ENCODE results near the gene MIEN1. TPM values are rescaled to one million over a fixed set of nuclear protein-coding genes. Genes with fewer than 3 reads are reported as not detected.

MIEN1 gene
- total and polyA plus RNA-seq, 2 of the 13 experiments (the other 11 are each of a cell fraction or from before 2014, with no cell fraction given) = 40.6 to 56.6 TPM

DNA sequence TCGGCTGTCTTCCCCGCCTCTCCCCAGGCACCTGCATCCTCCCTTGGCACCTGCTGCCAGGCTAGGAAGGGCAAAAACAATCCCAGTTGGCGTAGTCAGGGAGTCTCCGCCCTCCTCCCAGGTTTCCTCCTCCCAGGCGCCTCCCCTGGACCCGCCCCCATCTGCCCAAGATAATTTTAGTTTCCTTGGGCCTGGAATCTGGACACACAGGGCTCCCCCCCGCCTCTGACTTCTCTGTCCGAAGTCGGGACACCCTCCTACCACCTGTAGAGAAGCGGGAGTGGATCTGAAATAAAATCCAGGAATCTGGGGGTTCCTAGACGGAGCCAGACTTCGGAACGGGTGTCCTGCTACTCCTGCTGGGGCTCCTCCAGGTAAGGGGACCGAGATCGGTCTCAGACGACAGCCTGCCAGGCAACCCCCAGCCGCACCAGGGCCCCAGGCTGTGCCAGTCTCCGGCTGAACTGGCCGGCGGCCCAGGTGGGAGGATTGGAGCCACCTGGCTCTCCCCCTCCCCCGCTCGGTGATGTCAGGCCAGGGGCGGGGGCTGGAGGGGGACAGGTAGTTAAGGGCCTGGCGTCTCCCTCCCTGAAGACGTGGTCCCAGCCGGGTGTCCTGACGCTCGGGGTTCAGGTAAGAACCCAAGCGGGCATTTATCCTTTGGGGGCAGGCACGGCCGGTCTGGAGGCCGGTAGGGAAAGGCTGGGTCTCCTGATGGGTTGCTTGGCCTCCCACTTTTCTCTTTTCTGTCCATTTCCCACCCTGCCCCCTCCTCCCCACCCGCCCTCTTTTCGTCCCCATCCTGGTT lies 7.6 kb upstream of the MIEN1 start, which contains the start of gene GRB7 (continued):
- TF ChIP-seq, protein P1, sequence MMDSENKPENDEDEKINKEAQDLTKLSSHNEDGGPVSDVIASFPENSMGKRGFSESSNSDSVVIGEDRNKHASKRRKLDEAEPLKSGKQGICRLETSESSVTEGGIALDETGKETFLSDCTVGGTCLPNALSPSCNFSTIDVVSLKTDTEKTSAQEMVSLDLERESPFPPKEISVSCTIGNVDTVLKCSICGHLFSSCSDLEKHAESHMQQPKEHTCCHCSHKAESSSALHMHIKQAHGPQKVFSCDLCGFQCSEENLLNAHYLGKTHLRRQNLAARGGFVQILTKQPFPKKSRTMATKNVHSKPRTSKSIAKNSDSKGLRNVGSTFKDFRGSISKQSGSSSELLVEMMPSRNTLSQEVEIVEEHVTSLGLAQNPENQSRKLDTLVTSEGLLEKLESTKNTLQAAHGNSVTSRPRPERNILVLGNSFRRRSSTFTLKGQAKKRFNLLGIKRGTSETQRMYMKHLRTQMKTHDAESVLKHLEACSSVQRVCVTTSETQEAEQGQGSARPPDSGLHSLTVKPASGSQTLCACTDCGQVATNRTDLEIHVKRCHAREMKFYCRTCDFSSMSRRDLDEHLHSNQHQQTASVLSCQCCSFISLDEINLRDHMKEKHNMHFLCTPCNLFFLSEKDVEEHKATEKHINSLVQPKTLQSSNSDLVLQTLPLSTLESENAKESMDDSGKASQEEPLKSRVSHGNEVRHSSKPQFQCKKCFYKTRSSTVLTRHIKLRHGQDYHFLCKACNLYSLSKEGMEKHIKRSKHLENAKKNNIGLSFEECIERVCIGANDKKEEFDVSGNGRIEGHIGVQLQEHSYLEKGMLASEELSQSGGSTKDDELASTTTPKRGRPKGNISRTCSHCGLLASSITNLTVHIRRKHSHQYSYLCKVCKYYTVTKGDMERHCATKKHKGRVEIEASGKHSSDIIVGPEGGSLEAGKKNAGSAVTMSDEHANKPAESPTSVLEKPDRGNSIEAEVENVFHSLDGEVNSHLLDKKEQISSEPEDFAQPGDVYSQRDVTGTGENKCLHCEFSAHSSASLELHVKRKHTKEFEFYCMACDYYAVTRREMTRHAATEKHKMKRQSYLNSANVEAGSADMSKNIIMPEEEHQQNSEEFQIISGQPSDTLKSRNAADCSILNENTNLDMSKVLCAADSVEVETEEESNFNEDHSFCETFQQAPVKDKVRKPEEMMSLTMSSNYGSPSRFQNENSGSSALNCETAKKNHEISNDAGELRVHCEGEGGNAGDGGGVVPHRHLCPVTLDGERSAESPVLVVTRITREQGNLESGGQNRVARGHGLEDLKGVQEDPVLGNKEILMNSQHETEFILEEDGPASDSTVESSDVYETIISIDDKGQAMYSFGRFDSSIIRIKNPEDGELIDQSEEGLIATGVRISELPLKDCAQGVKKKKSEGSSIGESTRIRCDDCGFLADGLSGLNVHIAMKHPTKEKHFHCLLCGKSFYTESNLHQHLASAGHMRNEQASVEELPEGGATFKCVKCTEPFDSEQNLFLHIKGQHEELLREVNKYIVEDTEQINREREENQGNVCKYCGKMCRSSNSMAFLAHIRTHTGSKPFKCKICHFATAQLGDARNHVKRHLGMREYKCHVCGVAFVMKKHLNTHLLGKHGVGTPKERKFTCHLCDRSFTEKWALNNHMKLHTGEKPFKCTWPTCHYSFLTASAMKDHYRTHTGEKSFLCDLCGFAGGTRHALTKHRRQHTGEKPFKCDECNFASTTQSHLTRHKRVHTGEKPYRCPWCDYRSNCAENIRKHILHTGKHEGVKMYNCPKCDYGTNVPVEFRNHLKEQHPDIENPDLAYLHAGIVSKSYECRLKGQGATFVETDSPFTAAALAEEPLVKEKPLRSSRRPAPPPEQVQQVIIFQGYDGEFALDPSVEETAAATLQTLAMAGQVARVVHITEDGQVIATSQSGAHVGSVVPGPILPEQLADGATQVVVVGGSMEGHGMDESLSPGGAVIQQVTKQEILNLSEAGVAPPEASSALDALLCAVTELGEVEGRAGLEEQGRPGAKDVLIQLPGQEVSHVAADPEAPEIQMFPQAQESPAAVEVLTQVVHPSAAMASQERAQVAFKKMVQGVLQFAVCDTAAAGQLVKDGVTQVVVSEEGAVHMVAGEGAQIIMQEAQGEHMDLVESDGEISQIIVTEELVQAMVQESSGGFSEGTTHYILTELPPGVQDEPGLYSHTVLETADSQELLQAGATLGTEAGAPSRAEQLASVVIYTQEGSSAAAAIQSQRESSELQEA (CRISPR knock-in tag; IDR thresholded peaks at IDR 0.05; ENCODE audit: not compliant biosample characterization) = peak; percentile 62
- TF ChIP-seq, protein P2, sequence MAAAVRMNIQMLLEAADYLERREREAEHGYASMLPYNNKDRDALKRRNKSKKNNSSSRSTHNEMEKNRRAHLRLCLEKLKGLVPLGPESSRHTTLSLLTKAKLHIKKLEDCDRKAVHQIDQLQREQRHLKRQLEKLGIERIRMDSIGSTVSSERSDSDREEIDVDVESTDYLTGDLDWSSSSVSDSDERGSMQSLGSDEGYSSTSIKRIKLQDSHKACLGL (CRISPR knock-in tag; IDR thresholded peaks at IDR 0.05) = no peak
- TF ChIP-seq, protein P3, sequence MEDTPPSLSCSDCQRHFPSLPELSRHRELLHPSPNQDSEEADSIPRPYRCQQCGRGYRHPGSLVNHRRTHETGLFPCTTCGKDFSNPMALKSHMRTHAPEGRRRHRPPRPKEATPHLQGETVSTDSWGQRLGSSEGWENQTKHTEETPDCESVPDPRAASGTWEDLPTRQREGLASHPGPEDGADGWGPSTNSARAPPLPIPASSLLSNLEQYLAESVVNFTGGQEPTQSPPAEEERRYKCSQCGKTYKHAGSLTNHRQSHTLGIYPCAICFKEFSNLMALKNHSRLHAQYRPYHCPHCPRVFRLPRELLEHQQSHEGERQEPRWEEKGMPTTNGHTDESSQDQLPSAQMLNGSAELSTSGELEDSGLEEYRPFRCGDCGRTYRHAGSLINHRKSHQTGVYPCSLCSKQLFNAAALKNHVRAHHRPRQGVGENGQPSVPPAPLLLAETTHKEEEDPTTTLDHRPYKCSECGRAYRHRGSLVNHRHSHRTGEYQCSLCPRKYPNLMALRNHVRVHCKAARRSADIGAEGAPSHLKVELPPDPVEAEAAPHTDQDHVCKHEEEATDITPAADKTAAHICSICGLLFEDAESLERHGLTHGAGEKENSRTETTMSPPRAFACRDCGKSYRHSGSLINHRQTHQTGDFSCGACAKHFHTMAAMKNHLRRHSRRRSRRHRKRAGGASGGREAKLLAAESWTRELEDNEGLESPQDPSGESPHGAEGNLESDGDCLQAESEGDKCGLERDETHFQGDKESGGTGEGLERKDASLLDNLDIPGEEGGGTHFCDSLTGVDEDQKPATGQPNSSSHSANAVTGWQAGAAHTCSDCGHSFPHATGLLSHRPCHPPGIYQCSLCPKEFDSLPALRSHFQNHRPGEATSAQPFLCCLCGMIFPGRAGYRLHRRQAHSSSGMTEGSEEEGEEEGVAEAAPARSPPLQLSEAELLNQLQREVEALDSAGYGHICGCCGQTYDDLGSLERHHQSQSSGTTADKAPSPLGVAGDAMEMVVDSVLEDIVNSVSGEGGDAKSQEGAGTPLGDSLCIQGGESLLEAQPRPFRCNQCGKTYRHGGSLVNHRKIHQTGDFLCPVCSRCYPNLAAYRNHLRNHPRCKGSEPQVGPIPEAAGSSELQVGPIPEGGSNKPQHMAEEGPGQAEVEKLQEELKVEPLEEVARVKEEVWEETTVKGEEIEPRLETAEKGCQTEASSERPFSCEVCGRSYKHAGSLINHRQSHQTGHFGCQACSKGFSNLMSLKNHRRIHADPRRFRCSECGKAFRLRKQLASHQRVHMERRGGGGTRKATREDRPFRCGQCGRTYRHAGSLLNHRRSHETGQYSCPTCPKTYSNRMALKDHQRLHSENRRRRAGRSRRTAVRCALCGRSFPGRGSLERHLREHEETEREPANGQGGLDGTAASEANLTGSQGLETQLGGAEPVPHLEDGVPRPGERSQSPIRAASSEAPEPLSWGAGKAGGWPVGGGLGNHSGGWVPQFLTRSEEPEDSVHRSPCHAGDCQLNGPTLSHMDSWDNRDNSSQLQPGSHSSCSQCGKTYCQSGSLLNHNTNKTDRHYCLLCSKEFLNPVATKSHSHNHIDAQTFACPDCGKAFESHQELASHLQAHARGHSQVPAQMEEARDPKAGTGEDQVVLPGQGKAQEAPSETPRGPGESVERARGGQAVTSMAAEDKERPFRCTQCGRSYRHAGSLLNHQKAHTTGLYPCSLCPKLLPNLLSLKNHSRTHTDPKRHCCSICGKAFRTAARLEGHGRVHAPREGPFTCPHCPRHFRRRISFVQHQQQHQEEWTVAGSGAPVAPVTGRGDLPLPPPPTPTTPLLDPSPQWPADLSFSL (CRISPR knock-in tag; IDR thresholded peaks at IDR 0.05) = 0 out of 2 replicates have a peak, but pooled peaks have one; percentile 34
- TF ChIP-seq SP1 (IDR thresholded peaks at IDR 0.05) (no peak), SP1 (CRISPR knock-in tag; IDR thresholded peaks at IDR 0.05) (0 out of 2 replicates have a peak, but pooled peaks have one; percentile 23), ZBTB42 (CRISPR knock-in tag; IDR thresholded peaks at IDR 0.05) (peak; percentile 78), SKI (IDR thresholded peaks at IDR 0.05; ENCODE audit: partially characterized antibody) (peak; percentile 35), THYN1 (CRISPR knock-in tag; IDR thresholded peaks at IDR 0.05; ENCODE audit: borderline replicate concordance, low read depth) (no peak), SUZ12 (IDR thresholded peaks at IDR 0.05; ENCODE audit: low read depth, low read length) (no peak), ZNF260 (CRISPR knock-in tag; IDR thresholded peaks at IDR 0.05; ENCODE audit: borderline replicate concordance, low read depth) (no peak)

All from HepG2 (cell line).